ENCODE data around the gene PJVK. TPM values are rescaled to one million over a fixed set of nuclear protein-coding genes. Genes with fewer than 3 reads are reported as not detected.

PJVK gene
- total RNA-seq, 6 experiments from 2014 or later, result 0.43 to 1.0 (median 0.69) TPM

- TF ChIP-seq CTCF (IDR thresholded peaks at IDR 0.05), result no peak
- Mint-ChIP-seq H3K36me3 (ENCODE audit: low read depth) (peaks cover 10% of the 10 kb centered on the region), H3K27ac (no peak overlapping the region), H3K27me3 (ENCODE audit: insufficient read depth) (no peaks in the 10 kb centered on the region; the same call in 1 of the 2 replicates), H3K4me1 (ENCODE audit: low read depth) (peaks cover 27% of the 10 kb centered on the region), H3K9me3 (no peaks in the 10 kb centered on the region), H3K4me3 (no peak overlapping the region)
- DNase-seq, result no peak
Observed at GRCh38 chr2:178473373-178473772, 22.2 kb downstream of the PJVK start.

GRCh38 chr2:178473931-178474330 lies 22.8 kb downstream of the PJVK start:
- TF ChIP-seq CTCF (IDR thresholded peaks at IDR 0.05), result no peak
- peaks cover 33% of the 10 kb centered on the region for H3K4me1 Mint-ChIP-seq (ENCODE audit: low read depth)
- H3K27ac Mint-ChIP-seq, result no peak overlapping the region
- H3K27me3 Mint-ChIP-seq (ENCODE audit: insufficient read depth), result no peaks in the 10 kb centered on the region; the same call in 1 of the 2 replicates
- H3K36me3 Mint-ChIP-seq (ENCODE audit: low read depth), result peaks cover 10% of the 10 kb centered on the region
- no peaks in the 10 kb centered on the region for H3K9me3 Mint-ChIP-seq
- no peak for DNase-seq
- H3K4me3 Mint-ChIP-seq, result no peak overlapping the region

- no peak for TF ChIP-seq CTCF (IDR thresholded peaks at IDR 0.05)
- H3K36me3 Mint-ChIP-seq (ENCODE audit: low read depth), result peaks cover 10% of the 10 kb centered on the region
- H3K4me3 Mint-ChIP-seq, result no peak overlapping the region
- no peaks in the 10 kb centered on the region for H3K9me3 Mint-ChIP-seq
- H3K4me1 Mint-ChIP-seq (ENCODE audit: low read depth), result peaks cover 39% of the 10 kb centered on the region
- no peak overlapping the region for H3K27ac Mint-ChIP-seq
- no peak for DNase-seq
- peaks cover 1% of the 10 kb centered on the region; the same call in 1 of the 2 replicates for H3K27me3 Mint-ChIP-seq (ENCODE audit: insufficient read depth)
Observed at GRCh38 chr2:178474560-178474959, 23.4 kb downstream of the PJVK start.

- H3K9me3 Mint-ChIP-seq, result no peaks in the 10 kb centered on the region
- no peak overlapping the region for H3K27ac Mint-ChIP-seq
- peaks cover 47% of the 10 kb centered on the region for H3K4me1 Mint-ChIP-seq (ENCODE audit: low read depth)
- H3K4me3 Mint-ChIP-seq, result peak overlapping the region; percentile 96; the same call in 1 of the 2 replicates
- H3K27me3 Mint-ChIP-seq (ENCODE audit: insufficient read depth), result peaks cover 1% of the 10 kb centered on the region; the same call in 1 of the 2 replicates
- no peak for DNase-seq
- H3K36me3 Mint-ChIP-seq (ENCODE audit: low read depth), result peaks cover 10% of the 10 kb centered on the region
- no peak for TF ChIP-seq CTCF (IDR thresholded peaks at IDR 0.05)
Observed at GRCh38 chr2:178476477-178476876, 25.3 kb downstream of the PJVK start.

- H3K4me1 Mint-ChIP-seq (ENCODE audit: low read depth), result peaks cover 59% of the 10 kb centered on the region
Observed at GRCh38 chr2:178477443-178478129, 26.4 kb downstream of the PJVK start.

More at GRCh38 chr2:178477443-178478129, 26.4 kb downstream of the PJVK start:
- peaks cover 1% of the 10 kb centered on the region; the same call in 1 of the 2 replicates for H3K27me3 Mint-ChIP-seq (ENCODE audit: insufficient read depth)
- H3K4me3 Mint-ChIP-seq, result peak overlapping the region; percentile 96
- no peaks in the 10 kb centered on the region for H3K9me3 Mint-ChIP-seq
- no peak for DNase-seq
- peak overlapping the region; percentile 99 for H3K27ac Mint-ChIP-seq
- peaks cover 10% of the 10 kb centered on the region for H3K36me3 Mint-ChIP-seq (ENCODE audit: low read depth)
- no peak for TF ChIP-seq CTCF (IDR thresholded peaks at IDR 0.05)

Data from HFFc6 (cell line).